Neuronal stem cell (in vitro differentiated cells): ENCODE results near the gene C2orf68.
"Not testable (repeated sequence)": the region's sequence is repeated elsewhere in the genome, so short reads cannot be mapped to it uniquely, and the experiment has no call there.

Source experiments
- DNase-seq: peaks from one replicate; pipeline ENCODE4 v3.0.0-alpha.2; 2013; ENCODE audit warnings: low spot score
- H2AFZ ChIP-seq: one replicate; pipeline ENCODE4 v1.6.1; 2013; ENCODE audit warnings: mild to moderate bottlenecking, low read length, inconsistent platforms
- H2AK5ac ChIP-seq: 2 replicates; pipeline ENCODE4 v1.6.1; 2013; ENCODE audit warnings: low read depth, mild to moderate bottlenecking, inconsistent platforms, low read length, moderate library complexity, mixed read lengths
- H2BK120ac ChIP-seq: 2 replicates; pipeline ENCODE4 v1.6.1; 2013; ENCODE audit warnings: low read depth, mild to moderate bottlenecking, inconsistent platforms, low read length, moderate library complexity, mixed read lengths
- H2BK12ac ChIP-seq: one replicate; pipeline ENCODE4 v1.6.1; 2013; ENCODE audit warnings: low read length, inconsistent platforms
- H2BK15ac ChIP-seq: 2 replicates; pipeline ENCODE4 v1.6.1; 2013; ENCODE audit warnings: mild to moderate bottlenecking, low read length, inconsistent platforms, mixed read lengths
- H2BK5ac ChIP-seq: one replicate; pipeline ENCODE4 v1.6.1; 2013; ENCODE audit warnings: inconsistent platforms, mild to moderate bottlenecking, low read length, moderate library complexity
- H3K14ac ChIP-seq: one replicate; pipeline ENCODE4 v1.6.1; 2013; ENCODE audit warnings: low read length, inconsistent platforms
- H3K18ac ChIP-seq: 2 replicates; pipeline ENCODE4 v1.6.1; 2013; ENCODE audit warnings: low read length, inconsistent platforms
- H3K23ac ChIP-seq: 2 replicates; pipeline ENCODE4 v1.6.1; 2013; ENCODE audit warnings: low read depth, mild to moderate bottlenecking, mixed read lengths, low read length, inconsistent platforms; ENCODE audit not compliant: poor library complexity
- H3K27ac ChIP-seq: replicated peaks from 3 replicates; pipeline ENCODE4 v1.5.1; 2013; ENCODE audit warnings: low read length, inconsistent platforms
- H3K27me3 ChIP-seq, 3 experiments: 2 replicates each; pipeline ENCODE4 v1.6.1; 2013; ENCODE audit warnings: low read length in 3 of 3, mild to moderate bottlenecking in 2 of 3, inconsistent platforms in 1 of 3, low read depth in 1 of 3, mixed read lengths in 1 of 3, moderate library complexity in 1 of 3; ENCODE audit not compliant: control insufficient read depth in 3 of 3, insufficient read depth in 3 of 3
- H3K36me3 ChIP-seq, 2 donors: replicated peaks in 1 of 2; 2 replicates each; pipeline ENCODE4 v1.6.1; 2013; ENCODE audit warnings: low read length in 2 of 2; ENCODE audit not compliant: control insufficient read depth in 2 of 2, insufficient read depth in 2 of 2
- H3K4ac ChIP-seq: 2 replicates; pipeline ENCODE4 v1.6.1; 2013; ENCODE audit warnings: inconsistent platforms, mild to moderate bottlenecking, low read length, moderate library complexity
- H3K4me1 ChIP-seq, 2 donors: 1 replicate in 1 of 2; 2 replicates in 1 of 2; pipeline ENCODE4 v1.6.1; 2013; ENCODE audit warnings: low read length in 2 of 2, low read depth in 1 of 2; ENCODE audit not compliant: control insufficient read depth in 2 of 2, insufficient read depth in 1 of 2
- H3K4me2 ChIP-seq: one replicate; pipeline ENCODE4 v1.6.1; 2013; ENCODE audit warnings: mild to moderate bottlenecking, low read length, inconsistent platforms; ENCODE audit not compliant: insufficient read depth, poor library complexity, severe bottlenecking
- H3K4me3 ChIP-seq, 2 donors: 2 replicates each; pipeline ENCODE4 v1.5.1; 2013; ENCODE audit warnings: low read length in 2 of 2, mild to moderate bottlenecking in 2 of 2, inconsistent platforms in 1 of 2, moderate library complexity in 1 of 2
- H3K79me1 ChIP-seq: one replicate; pipeline ENCODE4 v1.6.1; 2013; ENCODE audit warnings: low read depth, mild to moderate bottlenecking, inconsistent platforms, low read length, moderate library complexity
- H3K9ac ChIP-seq: one replicate; pipeline ENCODE4 v1.6.1; 2013; ENCODE audit warnings: mild to moderate bottlenecking, low read depth, low read length, inconsistent platforms; ENCODE audit not compliant: poor library complexity
- H3K9me3 ChIP-seq, 2 donors: replicated peaks in 1 of 2; 2 replicates each; pipeline versions ENCODE3 to v1.6.1; 2013; ENCODE audit warnings: low read length in 2 of 2, mild to moderate bottlenecking in 2 of 2, inconsistent platforms in 1 of 2, low read depth in 1 of 2, mixed read lengths in 1 of 2, moderate library complexity in 1 of 2; ENCODE audit not compliant: control insufficient read depth in 2 of 2, insufficient read depth in 1 of 2
- H4K8ac ChIP-seq: one replicate; pipeline ENCODE4 v1.6.1; 2013; ENCODE audit warnings: low read depth, mild to moderate bottlenecking, inconsistent platforms, low read length, moderate library complexity
- H4K91ac ChIP-seq: one replicate; pipeline ENCODE4 v1.6.1; 2013; ENCODE audit warnings: low read length, low read depth, mild to moderate bottlenecking, inconsistent platforms; ENCODE audit not compliant: poor library complexity
- WGBS, 2 donors: extraction: QIAGEN DNeasy Blood & Tissue Kit; methylation state at CpG; one replicate each; pipeline ENCODE4 v1.1.7; 2013; ENCODE audit warnings: missing lambda C conversion rate in 2 of 2, mixed read lengths in 1 of 2; ENCODE audit not compliant: insufficient read length in 2 of 2, insufficient replicate concordance in 1 of 2; ENCODE audit errors: extremely low coverage in 2 of 2; 5-methylcytosine and 5-hydroxymethylcytosine counted together

Gene C2orf68

DNA sequence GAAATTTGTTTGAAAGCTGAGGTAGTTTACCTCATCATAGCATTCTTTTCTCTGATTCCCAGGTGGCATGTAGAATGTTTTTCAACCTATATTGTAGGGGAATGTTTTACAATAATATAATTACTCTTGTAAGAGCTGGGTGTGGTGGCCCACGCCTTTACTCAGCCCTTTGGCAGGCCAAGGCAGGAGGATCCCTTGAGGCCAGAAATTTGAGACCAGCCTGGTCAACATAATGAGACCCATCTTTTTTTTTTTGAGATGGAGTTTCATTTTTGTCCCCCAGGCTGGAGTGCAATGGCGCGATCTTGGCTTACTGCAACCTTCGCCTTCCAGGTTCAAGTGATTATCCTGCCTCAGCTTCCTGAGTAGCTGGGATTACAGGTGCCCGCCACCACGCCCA lies 7.8 kb upstream of the C2orf68 start:
- WGBS, 2 donors: no CpG with 5 or more reads among the region's 6 CpGs
- Histone ChIP-seq H3K9ac (no peak overlapping the region), H4K8ac (no peak overlapping the region)

GRCh38 chr2:85617723-85618122 lies 5.9 kb upstream of the C2orf68 start:
- H4K8ac ChIP-seq, H3K18ac ChIP-seq, H2AFZ ChIP-seq, H3K9me3 ChIP-seq, H3K9ac ChIP-seq, H2BK15ac ChIP-seq, H3K23ac ChIP-seq, DNase-seq, H3K4ac ChIP-seq, H4K91ac ChIP-seq, H3K4me1 ChIP-seq, H3K27me3 ChIP-seq, H2BK12ac ChIP-seq, H3K27ac ChIP-seq, H2AK5ac ChIP-seq, H3K79me1 ChIP-seq, H2BK120ac ChIP-seq, H2BK5ac ChIP-seq, H3K14ac ChIP-seq: not testable (repeated sequence)
- Histone ChIP-seq H3K4me2 (peak overlapping the region; percentile 11), H3K4me3 (peak overlapping the region in 1 of 2 donors; percentile 95), H3K36me3 (peaks cover 13 to 52% of the 10 kb centered on the region in 2 donors)
- no CpG with 5 or more reads among the region's 5 CpGs for WGBS, 2 donors

More for the DNA sequence above, 7.8 kb upstream of the C2orf68 start:
- H2BK5ac ChIP-seq: no peak overlapping the region
- H2BK120ac ChIP-seq: no peak overlapping the region
- H3K27ac ChIP-seq: no peak overlapping the region
- H3K27me3 ChIP-seq: no peaks in the 10 kb centered on the region
- no peak overlapping the region for H2BK12ac ChIP-seq
- H3K4me3 ChIP-seq: no peak overlapping the region
- H3K23ac ChIP-seq: no peak overlapping the region
- no peak overlapping the region for H2AK5ac ChIP-seq
- DNase-seq: no peak
- H3K79me1 ChIP-seq: peaks cover 7% of the 10 kb centered on the region
- no peak overlapping the region for H2AFZ ChIP-seq
- no peak overlapping the region for H3K18ac ChIP-seq
- H4K91ac ChIP-seq: no peak overlapping the region
- no peak overlapping the region for H2BK15ac ChIP-seq
- no peak overlapping the region for H3K4ac ChIP-seq
- H3K4me2 ChIP-seq: no peak overlapping the region
- peaks cover 4 to 5% of the 10 kb centered on the region in 2 donors for H3K4me1 ChIP-seq
- no peak overlapping the region for H3K14ac ChIP-seq
- no peaks in the 10 kb centered on the region for H3K9me3 ChIP-seq
- H3K36me3 ChIP-seq: peaks cover 21 to 70% of the 10 kb centered on the region in 2 donors

- no peak overlapping the region for H4K91ac ChIP-seq
- no peak overlapping the region for H2BK12ac ChIP-seq
- no peaks in the 10 kb centered on the region for H3K9me3 ChIP-seq
- no peak overlapping the region for H2BK120ac ChIP-seq
- peaks cover 9 to 10% of the 10 kb centered on the region in 2 donors for H3K4me1 ChIP-seq
- H3K36me3 ChIP-seq: peaks cover 1 to 30% of the 10 kb centered on the region in 2 donors
- no peak overlapping the region for H4K8ac ChIP-seq
- no peak overlapping the region for H2AK5ac ChIP-seq
- H3K27ac ChIP-seq: no peak overlapping the region
- H3K4ac ChIP-seq: no peak overlapping the region
- H3K9ac ChIP-seq: no peak overlapping the region
- H3K4me3 ChIP-seq: no peak overlapping the region
- DNase-seq: no peak
- H3K18ac ChIP-seq: no peak overlapping the region
- no peaks in the 10 kb centered on the region for H3K27me3 ChIP-seq
- H3K79me1 ChIP-seq: peaks cover 11% of the 10 kb centered on the region
- no peak overlapping the region for H3K14ac ChIP-seq
- no peak overlapping the region for H3K23ac ChIP-seq
- H2BK5ac ChIP-seq: no peak overlapping the region
- H3K4me2 ChIP-seq: no peak overlapping the region
- H2AFZ ChIP-seq: peak overlapping the region; percentile 93
- WGBS, 2 donors: no CpG with 5 or more reads among the region's 17 CpGs
- H2BK15ac ChIP-seq: no peak overlapping the region
These were observed 3.5 kb upstream of the C2orf68 start for GRCh38 chr2:85615413-85615728.

GRCh38 chr2:85614757-85615156 lies 2.9 kb upstream of the C2orf68 start:
- H2AFZ ChIP-seq, H3K9me3 ChIP-seq, DNase-seq, H2BK15ac ChIP-seq, H2AK5ac ChIP-seq, H2BK120ac ChIP-seq, H3K4me1 ChIP-seq, H3K9ac ChIP-seq, H3K27ac ChIP-seq, H3K4ac ChIP-seq, H3K14ac ChIP-seq, H3K27me3 ChIP-seq, H4K91ac ChIP-seq, H3K23ac ChIP-seq, H2BK5ac ChIP-seq, H2BK12ac ChIP-seq, H3K4me2 ChIP-seq, H3K4me3 ChIP-seq, H4K8ac ChIP-seq, H3K18ac ChIP-seq: not testable (repeated sequence)
- H3K36me3 ChIP-seq: peaks cover 0 to 30% of the 10 kb centered on the region in 2 donors
- WGBS, 2 donors: no CpG with 5 or more reads among the region's 7 CpGs
- peaks cover 11% of the 10 kb centered on the region for H3K79me1 ChIP-seq
